B cell (primary cell): ENCODE measurements around the gene TSPAN9. TPM values are rescaled to one million over a fixed set of nuclear protein-coding genes. Genes with fewer than 3 reads are reported as not detected.

Experiments used
- ATAC-seq: fragments of 200-7000 bp; cut with Tn5 transposase; one replicate; pipeline ENCODE4 v1.10.0; 2021; ENCODE audit warnings: low read depth, mild to moderate bottlenecking, moderate number of reproducible peaks, moderate library complexity
- CTCF ChIA-PET: fragments of 350-600 bp; sonication (Branson Sonifier 250); formaldehyde crosslinking; loops from one replicate; lab custom pipeline; 2021; ENCODE audit warnings: antibody characterized with exemption, inconsistent platforms; lab: Charles Lee
- POLR2A ChIA-PET: fragments of 350-600 bp; sonication (Branson Sonifier 250); formaldehyde crosslinking; loops from one replicate; lab custom pipeline; 2021; ENCODE audit warnings: antibody characterized with exemption; lab: Charles Lee
- DNase-seq: peaks from one replicate; pipeline ENCODE4 v3.0.0; 2013
- H2AFZ ChIP-seq: 2 replicates; pipeline ENCODE4 v1.6.1; 2012; ENCODE audit warnings: mild to moderate bottlenecking, low read depth, low read length; ENCODE audit not compliant: insufficient read depth, poor library complexity, severe bottlenecking
- H3K27ac ChIP-seq, 2 donors: 1 replicate in 1 of 2; 2 replicates in 1 of 2; pipeline ENCODE4 v1.5.1; 2012 to 2013; ENCODE audit warnings: low read length in 2 of 2, mild to moderate bottlenecking in 2 of 2, moderate library complexity in 1 of 2
- H3K27me3 ChIP-seq, 4 experiments: fragments of 200-600 bp in 1 of 4; sonication (generic) in 1 of 4; replicated peaks in 1 of 4; 1 replicate in 2 of 4; 2 replicates in 2 of 4; pipeline versions ENCODE4 v1.6.1 to v1.7.0; 2013 to 2016; ENCODE audit warnings: low read length in 3 of 4, mild to moderate bottlenecking in 2 of 4, mixed read lengths in 1 of 4, moderate library complexity in 1 of 4; ENCODE audit not compliant: insufficient read depth in 4 of 4, control insufficient read depth in 3 of 4; ENCODE audit errors: control extremely low read depth in 1 of 4
- H3K36me3 ChIP-seq, 2 experiments: replicated peaks in 1 of 2; 1 replicate in 1 of 2; 2 replicates in 1 of 2; pipeline versions ENCODE4 v1.6.1 to v1.7.1; 2013; ENCODE audit warnings: low read length in 1 of 2; ENCODE audit not compliant: insufficient read depth in 2 of 2, control insufficient read depth in 1 of 2; ENCODE audit errors: control extremely low read depth in 1 of 2, extremely low read depth in 1 of 2
- H3K4me1 ChIP-seq, 2 donors: fragments of 200-600 bp in 1 of 2; sonication (generic) in 1 of 2; 1 replicate in 1 of 2; 2 replicates in 1 of 2; pipeline versions ENCODE4 v1.5.1 to v1.6.1; 2013 to 2017; ENCODE audit warnings: low read length in 2 of 2; ENCODE audit not compliant: control insufficient read depth in 2 of 2, insufficient read depth in 2 of 2
- H3K4me2 ChIP-seq: replicated peaks from 2 replicates; pipeline ENCODE3; 2012; ENCODE audit warnings: mild to moderate bottlenecking, low read depth, low read length; ENCODE audit not compliant: poor library complexity, severe bottlenecking
- H3K4me3 ChIP-seq, 5 experiments: fragments of 200-600 bp in 1 of 5; sonication (generic) in 1 of 5; 1 replicate in 3 of 5; 2 replicates in 2 of 5; pipeline versions ENCODE4 v1.5.1 to v1.7.0; 2011 to 2016; ENCODE audit warnings: low read length in 4 of 5, mild to moderate bottlenecking in 4 of 5, low read depth in 2 of 5, control low read depth in 1 of 5, moderate library complexity in 1 of 5; ENCODE audit not compliant: insufficient read depth in 1 of 5; ENCODE audit errors: control extremely low read depth in 1 of 5, extremely low read depth in 1 of 5
- H3K79me2 ChIP-seq: fragments of 200-600 bp; sonication (generic); one replicate; pipeline ENCODE4 v1.6.0; 2016; ENCODE audit warnings: low read length; ENCODE audit not compliant: control insufficient read depth, insufficient read depth
- H3K9ac ChIP-seq: fragments of 200-600 bp; sonication (generic); 2 replicates; pipeline ENCODE4 v1.6.1; 2017; ENCODE audit warnings: mild to moderate bottlenecking, low read length, moderate library complexity
- H3K9me3 ChIP-seq, 3 donors: one replicate each; pipeline versions ENCODE4 v1.6.1 to v1.7.1; 2013; ENCODE audit warnings: low read length in 2 of 3; ENCODE audit not compliant: control insufficient read depth in 2 of 3, insufficient read depth in 1 of 3; ENCODE audit errors: control extremely low read depth in 1 of 3
- H4K20me1 ChIP-seq: 2 replicates; pipeline ENCODE4 v1.6.0; 2012; ENCODE audit warnings: mild to moderate bottlenecking, low read length; ENCODE audit not compliant: insufficient read depth, control insufficient read depth, poor library complexity, severe bottlenecking
- H3K27ac Mint-ChIP-seq: one replicate; pipeline ENCODE4 v1.8.0; 2021; ENCODE audit warnings: mixed read lengths
- H3K27me3 Mint-ChIP-seq: one replicate; pipeline ENCODE4 v1.8.0; 2021; ENCODE audit warnings: mixed read lengths
- H3K4me1 Mint-ChIP-seq: one replicate; pipeline ENCODE4 v1.8.0; 2021; ENCODE audit warnings: mixed read lengths
- H3K4me3 Mint-ChIP-seq: one replicate; pipeline ENCODE4 v1.8.0; 2021; ENCODE audit warnings: mixed read lengths
- H3K9me3 Mint-ChIP-seq: one replicate; pipeline ENCODE4 v1.8.0; 2022; ENCODE audit warnings: mixed read lengths; ENCODE audit not compliant: insufficient read depth
- EZH2 ChIP-seq: IDR thresholded peaks from 2 replicates; pipeline ENCODE4 v1.6.1; 2012; ENCODE audit warnings: borderline replicate concordance, low read depth, mild to moderate bottlenecking, moderate library complexity, low read length; ENCODE audit not compliant: insufficient read depth, poor library complexity, severe bottlenecking
- WGBS: methylation state at CpG from one replicate; pipeline ENCODE4 v1.1.5; 2013; ENCODE audit warnings: missing lambda C conversion rate; ENCODE audit not compliant: insufficient coverage; 5-methylcytosine and 5-hydroxymethylcytosine counted together
- intact Hi-C: fragments of 100-400 bp; cut with micrococcal nuclease; formaldehyde crosslinking; loops from one replicate; pipeline ENCODE4 v1.10.0; 2022
- polyA plus RNA-seq: library from polyadenylated mRNA; depleted of rRNA; stranded (reverse); fragments of >200 nt; gene quantifications from 2 replicates; pipeline ENCODE4 v1.2.3, GENCODE V29; 2012
- total RNA-seq, 2 donors: library from RNA; stranded (reverse); fragments of 120-200 nt in 1 of 2; gene quantifications; 1 replicate in 1 of 2; 2 replicates in 1 of 2; pipeline versions ENCODE4 v1.2.3 to v1.2.4, GENCODE V29; 2013 to 2022
- TF ChIP-seq, protein P1 (sequence below): fragments of 200-600 bp; IDR thresholded peaks from one replicate; pipeline ENCODE4 v1.8.0; 2022; ENCODE audit warnings: antibody characterized with exemption, mild to moderate bottlenecking

TSPAN9 gene
- total and polyA plus RNA-seq, 2 donors (not counting 1 experiment from before 2014, with no cell fraction given), result 0.15 to 0.37 TPM

DNA sequence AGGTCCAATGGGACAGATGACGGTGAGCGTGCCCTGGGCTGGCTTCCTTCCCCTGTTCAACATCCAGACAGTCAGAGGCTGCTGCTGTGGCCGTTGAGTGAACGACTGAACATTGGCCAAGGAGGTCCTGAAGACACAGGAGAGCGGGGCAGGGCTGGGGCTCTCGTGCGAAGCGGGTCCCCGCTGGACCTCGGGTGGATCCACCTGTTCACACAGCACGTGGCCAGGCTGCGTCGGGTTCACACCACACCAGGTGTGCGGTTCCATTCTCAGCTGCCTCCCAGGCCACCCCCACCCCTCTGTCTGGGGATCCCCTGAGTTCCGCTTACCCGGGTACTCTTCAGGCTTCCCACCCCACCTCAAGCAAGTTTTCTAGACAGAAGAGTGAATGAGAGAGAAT is 214.8 kb downstream of the TSPAN9 start:
- H3K27me3 Mint-ChIP-seq, result peaks cover 9% of the 10 kb centered on the region
- no peak overlapping the region for H3K4me3 Mint-ChIP-seq
- H3K9me3 ChIP-seq, result no peaks in the 10 kb centered on the region
- DNase-seq (no peak), ATAC-seq (no peak)
- no peak overlapping the region for H3K4me3 ChIP-seq
- no peaks in the 10 kb centered on the region for H3K4me1 Mint-ChIP-seq
- H2AFZ ChIP-seq, result no peak overlapping the region
- peaks cover 0 to 2% (median 0%) of the 10 kb centered on the region in 4 experiments for H3K27me3 ChIP-seq
- H3K27ac ChIP-seq, result no peak overlapping the region
- ChIA-PET CTCF (interaction anchor here (4.7 kb wide), 1 partner anchor 8 kb away, joined by 25 read pairs; no protein-coding TSS in a partner anchor), POLR2A (no interaction called here)
- no peak overlapping the region for H3K4me2 ChIP-seq
- intact Hi-C loops, result no loop called here
- no peaks in the 10 kb centered on the region for H3K79me2 ChIP-seq
- WGBS, result 93% methylated on average over 14 of the region's 16 CpGs
- H3K9ac ChIP-seq, result no peak overlapping the region
- no peaks in the 10 kb centered on the region for H3K36me3 ChIP-seq
- no peaks in the 10 kb centered on the region for H3K4me1 ChIP-seq
- H4K20me1 ChIP-seq, result no peaks in the 10 kb centered on the region
- no peak overlapping the region for H3K27ac Mint-ChIP-seq
- no peaks in the 10 kb centered on the region for H3K9me3 Mint-ChIP-seq
- TF ChIP-seq EZH2, result no peak
- TF ChIP-seq, protein P1, sequence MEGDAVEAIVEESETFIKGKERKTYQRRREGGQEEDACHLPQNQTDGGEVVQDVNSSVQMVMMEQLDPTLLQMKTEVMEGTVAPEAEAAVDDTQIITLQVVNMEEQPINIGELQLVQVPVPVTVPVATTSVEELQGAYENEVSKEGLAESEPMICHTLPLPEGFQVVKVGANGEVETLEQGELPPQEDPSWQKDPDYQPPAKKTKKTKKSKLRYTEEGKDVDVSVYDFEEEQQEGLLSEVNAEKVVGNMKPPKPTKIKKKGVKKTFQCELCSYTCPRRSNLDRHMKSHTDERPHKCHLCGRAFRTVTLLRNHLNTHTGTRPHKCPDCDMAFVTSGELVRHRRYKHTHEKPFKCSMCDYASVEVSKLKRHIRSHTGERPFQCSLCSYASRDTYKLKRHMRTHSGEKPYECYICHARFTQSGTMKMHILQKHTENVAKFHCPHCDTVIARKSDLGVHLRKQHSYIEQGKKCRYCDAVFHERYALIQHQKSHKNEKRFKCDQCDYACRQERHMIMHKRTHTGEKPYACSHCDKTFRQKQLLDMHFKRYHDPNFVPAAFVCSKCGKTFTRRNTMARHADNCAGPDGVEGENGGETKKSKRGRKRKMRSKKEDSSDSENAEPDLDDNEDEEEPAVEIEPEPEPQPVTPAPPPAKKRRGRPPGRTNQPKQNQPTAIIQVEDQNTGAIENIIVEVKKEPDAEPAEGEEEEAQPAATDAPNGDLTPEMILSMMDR, result no peak

DNA sequence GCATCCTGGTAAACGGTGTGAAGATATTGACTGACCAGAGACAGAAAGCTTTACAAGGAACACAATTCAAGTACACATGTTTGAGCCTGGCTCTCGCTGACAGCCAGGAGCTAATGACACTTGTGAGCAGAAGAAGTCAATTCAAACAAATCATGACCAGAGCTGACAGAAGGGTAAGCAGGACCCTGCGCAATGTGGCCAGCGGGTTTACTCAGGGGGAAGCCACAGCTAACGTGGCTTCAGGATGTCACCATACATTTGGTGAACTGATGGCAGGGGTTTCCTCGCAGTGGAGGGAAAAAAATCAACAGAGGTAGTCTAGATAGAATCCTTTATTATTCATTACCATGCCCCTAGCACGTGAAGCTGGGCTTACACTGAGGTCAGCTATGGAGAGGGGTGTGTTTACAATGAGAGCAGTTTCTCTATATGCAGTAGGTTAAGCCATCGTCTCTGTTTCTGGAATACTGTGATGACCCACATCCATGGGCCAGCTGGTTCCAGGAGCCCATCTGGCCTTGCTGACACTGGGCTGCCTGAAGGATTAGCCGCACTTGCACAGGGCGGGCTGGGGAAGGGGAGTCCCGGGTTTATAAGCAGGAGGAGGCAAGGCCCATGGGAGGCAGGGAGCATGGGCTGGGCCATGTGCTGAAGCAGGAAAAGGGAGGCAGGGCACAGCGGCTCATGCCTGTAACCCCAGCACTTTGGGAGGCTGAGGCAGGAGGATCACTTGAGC is 215.7 kb downstream of the TSPAN9 start:
- no peak overlapping the region for H3K27ac ChIP-seq
- ChIA-PET POLR2A (no interaction called here), CTCF (interaction anchor here (4.7 kb wide), 1 partner anchor 7 kb away, joined by 25 read pairs; no protein-coding TSS in a partner anchor)
- no peak overlapping the region for H3K9ac ChIP-seq
- Mint-ChIP-seq H3K27me3 (peaks cover 9% of the 10 kb centered on the region), H3K9me3 (no peaks in the 10 kb centered on the region), H3K4me3 (no peak overlapping the region), H3K4me1 (no peaks in the 10 kb centered on the region), H3K27ac (no peak overlapping the region)
- H4K20me1 ChIP-seq, result no peaks in the 10 kb centered on the region
- no peaks in the 10 kb centered on the region for H3K9me3 ChIP-seq
- TF ChIP-seq EZH2, result no peak
- TF ChIP-seq, protein P1, result no peak
- no peaks in the 10 kb centered on the region for H3K27me3 ChIP-seq
- intact Hi-C loops, result no loop called here
- H3K4me1 ChIP-seq, result no peaks in the 10 kb centered on the region
- H2AFZ ChIP-seq, result no peak overlapping the region
- no peak for ATAC-seq
- no peak overlapping the region for H3K4me2 ChIP-seq
- 92% methylated on average over 9 of the region's 12 CpGs for WGBS
- H3K4me3 ChIP-seq, result no peak overlapping the region
- DNase-seq, result no peak
- no peaks in the 10 kb centered on the region for H3K79me2 ChIP-seq
- H3K36me3 ChIP-seq, result no peaks in the 10 kb centered on the region
